ENCODE results near the gene ZNF532.

ZNF532 gene

DNA sequence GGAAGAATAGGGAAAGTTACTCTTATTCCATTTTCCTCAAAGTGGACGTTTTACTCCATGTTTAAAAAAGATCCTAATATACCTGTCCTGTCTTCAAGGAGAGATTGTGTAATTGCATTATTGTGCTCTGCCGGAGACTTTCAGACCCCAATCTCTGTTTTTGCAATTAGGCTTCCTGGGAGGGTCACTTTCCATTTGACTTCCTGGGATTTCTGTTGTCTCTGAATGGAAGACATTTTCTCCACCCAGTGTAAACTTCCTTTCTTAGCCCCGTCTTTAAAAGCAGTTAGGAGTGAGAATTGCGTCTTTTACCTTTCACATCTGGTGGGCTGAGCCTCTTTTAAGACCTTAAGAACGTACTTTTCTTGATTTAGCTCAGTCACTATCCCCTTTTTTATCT is 63.0 kb downstream of the ZNF532 start:
- TF ChIP-seq CTCF (conservative IDR thresholded peaks at IDR 0.05; ENCODE audit: low read length) (no peak), EZH2phosphoT487 (IDR thresholded peaks at IDR 0.05; ENCODE audit: borderline replicate concordance) (no peak)
- Histone ChIP-seq H3K4me2 (ENCODE audit: low read depth, low read length, poor library complexity, severe bottlenecking) (no peak overlapping the region), H3K9me3 (ENCODE audit: insufficient read depth, low read depth, low read length) (no peaks in the 10 kb centered on the region), H3F3A (ENCODE audit: low read depth) (no peaks in the 10 kb centered on the region), H3K4me3 (ENCODE audit: low read length, poor library complexity, severe bottlenecking) (no peak overlapping the region), H3K27me3 (ENCODE audit: insufficient read depth, low read length, poor library complexity, severe bottlenecking) (no peaks in the 10 kb centered on the region), H4K20me1 (ENCODE audit: insufficient read depth, low read length, poor library complexity, severe bottlenecking) (no peaks in the 10 kb centered on the region), H3K4me1 (ENCODE audit: insufficient read depth, low read length, poor library complexity, severe bottlenecking) (no peaks in the 10 kb centered on the region), H3K79me2 (ENCODE audit: insufficient read depth, low read length) (no peaks in the 10 kb centered on the region), H3K9me2 (replicated peaks; ENCODE audit: low read depth, low read length) (no peaks in the 10 kb centered on the region), H3K36me3 (ENCODE audit: insufficient read depth, low read length) (no peaks in the 10 kb centered on the region), H3K9ac (ENCODE audit: low read depth, low read length, poor library complexity, severe bottlenecking) (no peak overlapping the region), H2AFZ (ENCODE audit: low read length) (no peak overlapping the region)

GRCh38 chr18:58928386-58928785 is 63.7 kb downstream of the ZNF532 start:
- Histone ChIP-seq H3K36me3 (ENCODE audit: insufficient read depth, low read length) (no peaks in the 10 kb centered on the region), H3K4me1 (ENCODE audit: insufficient read depth, low read length, poor library complexity, severe bottlenecking) (no peaks in the 10 kb centered on the region), H3K4me2 (ENCODE audit: low read depth, low read length, poor library complexity, severe bottlenecking) (no peak overlapping the region), H3K9ac (ENCODE audit: low read depth, low read length, poor library complexity, severe bottlenecking) (no peak overlapping the region), H3F3A (ENCODE audit: low read depth) (no peaks in the 10 kb centered on the region), H3K79me2 (ENCODE audit: insufficient read depth, low read length) (no peaks in the 10 kb centered on the region), H3K27me3 (ENCODE audit: insufficient read depth, low read length, poor library complexity, severe bottlenecking) (no peaks in the 10 kb centered on the region), H4K20me1 (ENCODE audit: insufficient read depth, low read length, poor library complexity, severe bottlenecking) (no peaks in the 10 kb centered on the region), H2AFZ (ENCODE audit: low read length) (no peak overlapping the region), H3K4me3 (ENCODE audit: low read length, poor library complexity, severe bottlenecking) (no peak overlapping the region), H3K9me3 (ENCODE audit: insufficient read depth, low read depth, low read length) (no peaks in the 10 kb centered on the region), H3K9me2 (replicated peaks; ENCODE audit: low read depth, low read length) (no peaks in the 10 kb centered on the region)
- no peak for TF ChIP-seq CTCF (conservative IDR thresholded peaks at IDR 0.05; ENCODE audit: low read length)
- no peak for TF ChIP-seq EZH2phosphoT487 (IDR thresholded peaks at IDR 0.05; ENCODE audit: borderline replicate concordance)

- no peaks in the 10 kb centered on the region for H3F3A ChIP-seq (ENCODE audit: low read depth)
- H3K79me2 ChIP-seq (ENCODE audit: insufficient read depth, low read length): no peaks in the 10 kb centered on the region
- H3K9me3 ChIP-seq (ENCODE audit: insufficient read depth, low read depth, low read length): no peaks in the 10 kb centered on the region
- no peak for TF ChIP-seq CTCF (conservative IDR thresholded peaks at IDR 0.05; ENCODE audit: low read length)
- no peak for TF ChIP-seq EZH2phosphoT487 (IDR thresholded peaks at IDR 0.05; ENCODE audit: borderline replicate concordance)
- H3K4me3 ChIP-seq (ENCODE audit: low read length, poor library complexity, severe bottlenecking): no peak overlapping the region
- H4K20me1 ChIP-seq (ENCODE audit: insufficient read depth, low read length, poor library complexity, severe bottlenecking): no peaks in the 10 kb centered on the region
- H3K4me2 ChIP-seq (ENCODE audit: low read depth, low read length, poor library complexity, severe bottlenecking): no peak overlapping the region
- no peaks in the 10 kb centered on the region for H3K9me2 ChIP-seq (replicated peaks; ENCODE audit: low read depth, low read length)
- no peaks in the 10 kb centered on the region for H3K27me3 ChIP-seq (ENCODE audit: insufficient read depth, low read length, poor library complexity, severe bottlenecking)
- H3K9ac ChIP-seq (ENCODE audit: low read depth, low read length, poor library complexity, severe bottlenecking): no peak overlapping the region
- no peak overlapping the region for H2AFZ ChIP-seq (ENCODE audit: low read length)
- H3K4me1 ChIP-seq (ENCODE audit: insufficient read depth, low read length, poor library complexity, severe bottlenecking): no peaks in the 10 kb centered on the region
- H3K36me3 ChIP-seq (ENCODE audit: insufficient read depth, low read length): no peaks in the 10 kb centered on the region
These were observed 64.5 kb downstream of the ZNF532 start for GRCh38 chr18:58929206-58929605.
